K562 (cell line): ENCODE data around the gene FIBP. TPM values are rescaled to one million over a fixed set of nuclear protein-coding genes. Genes with fewer than 3 reads are reported as not detected.
A peak's percentile ranks its signal among the peaks of the same experiment; 100 is the strongest.

ENCODE experiments used
- ADNP ChIP-seq: fragments of 200-800 bp; sonication (Bioruptor generic); IDR thresholded peaks from 2 replicates; pipeline ENCODE4 v1.6.1; 2016; ENCODE audit warnings: missing genetic modification characterization, missing compliant biosample characterization
- BCOR ChIP-seq: fragments of 450-650 bp; IDR thresholded peaks from 2 replicates; pipeline ENCODE4 v1.6.1; 2016
- CCAR2 ChIP-seq: fragments of 200-400 bp; formaldehyde crosslinking; IDR thresholded peaks from 2 replicates; pipeline ENCODE4 v1.6.1; 2017; ENCODE audit warnings: mild to moderate bottlenecking, low read depth, low read length
- HDGF ChIP-seq: fragments of 450-650 bp; IDR thresholded peaks from 2 replicates; pipeline ENCODE4 v1.6.1; 2016
- MAFG ChIP-seq: fragments of 450-650 bp; conservative IDR thresholded peaks from 2 replicates; pipeline ENCODE4 v1.6.1; 2016; ENCODE audit warnings: missing genetic modification characterization, missing compliant biosample characterization
- POLR2H ChIP-seq: IDR thresholded peaks from 2 replicates; pipeline ENCODE4 v1.6.1; 2016; ENCODE audit warnings: missing genetic modification characterization, low read depth, mild to moderate bottlenecking, control low read depth, missing compliant biosample characterization, moderate library complexity
- TEAD1 ChIP-seq, 2 experiments: fragments of 450-650 bp in 1 of 2; sonication (generic) in 1 of 2; formaldehyde crosslinking; IDR thresholded peaks; 2 replicates each; pipeline versions ENCODE4 v1.4.0 to v1.8.0; 2020 to 2022; ENCODE audit warnings: mild to moderate bottlenecking in 2 of 2, missing genetic modification reagents in 1 of 2
- ZNF431 ChIP-seq: sonication (generic); formaldehyde crosslinking; IDR thresholded peaks from 2 replicates; pipeline ENCODE4 v1.8.0; 2022; ENCODE audit warnings: mild to moderate bottlenecking, missing genetic modification reagents
- ZNF511 ChIP-seq: sonication (generic); formaldehyde crosslinking; IDR thresholded peaks from 2 replicates; pipeline ENCODE4 v1.8.0; 2022; ENCODE audit warnings: mild to moderate bottlenecking, missing genetic modification reagents
- ZNF584 ChIP-seq: fragments of 200-800 bp; sonication (Bioruptor generic); IDR thresholded peaks from 2 replicates; pipeline ENCODE4 v1.6.1; 2016; ENCODE audit warnings: low read depth, mild to moderate bottlenecking, missing genetic modification characterization, missing compliant biosample characterization
- polyA plus RNA-seq, 8 experiments: library from polyadenylated mRNA; depleted of rRNA in 4 of 8; stranded (reverse) in 5 of 8; unstranded in 3 of 8; fragments of >200 nt; fragmentation: Nextera tagmentation in 2 of 8; fragmentation: Illumina TruSeq in 1 of 8; extraction: Ambion mirVana in 2 of 8; extraction: Trizol in 1 of 8; gene quantifications; 2 replicates each; pipeline versions ENCODE4 v1.2.1 to v1.2.3, GENCODE V29; 2011 to 2014; ENCODE audit warnings: inconsistent platforms in 1 of 8, missing spikeins in 1 of 8
- total RNA-seq, 7 experiments: library from RNA; depleted of rRNA in 6 of 7; stranded (reverse); fragments of >200 nt in 6 of 7; fragmentation: Illumina TruSeq in 2 of 7; extraction: Trizol in 2 of 7; gene quantifications; 2 replicates each; pipeline versions ENCODE4 v1.2.1 to v1.2.3, GENCODE V29; 2011 to 2021; ENCODE audit warnings: low replicate concordance in 1 of 7
- TF ChIP-seq, protein P1 (sequence below), 2 experiments: fragments of 450-650 bp; IDR thresholded peaks; 2 replicates each; pipeline ENCODE4 v1.6.1; 2018; ENCODE audit warnings: mild to moderate bottlenecking in 2 of 2, low read depth in 1 of 2; ENCODE audit not compliant: partially characterized antibody in 2 of 2
- TF ChIP-seq, protein P2 (sequence below), 2 experiments: fragments of 250-450 bp in 1 of 2; fragments of 450-650 bp in 1 of 2; sonication (Bioruptor Pico) in 1 of 2; IDR thresholded peaks; 2 replicates each; pipeline versions ENCODE4 v1.6.1 to v1.8.0; 2016 to 2021; ENCODE audit warnings: mild to moderate bottlenecking in 2 of 2, moderate library complexity in 2 of 2, missing compliant biosample characterization in 1 of 2, missing genetic modification characterization in 1 of 2

Gene FIBP
- total and polyA plus RNA-seq, 9 of the 15 experiments (the other 6 are each of a cell fraction or from before 2014, with no cell fraction given): 41.2 to 79.2 (median 48.6) TPM

GRCh38 chr11:65859812-65860277, 28.4 kb downstream of the FIBP start (continued):
- TF ChIP-seq, protein P1, sequence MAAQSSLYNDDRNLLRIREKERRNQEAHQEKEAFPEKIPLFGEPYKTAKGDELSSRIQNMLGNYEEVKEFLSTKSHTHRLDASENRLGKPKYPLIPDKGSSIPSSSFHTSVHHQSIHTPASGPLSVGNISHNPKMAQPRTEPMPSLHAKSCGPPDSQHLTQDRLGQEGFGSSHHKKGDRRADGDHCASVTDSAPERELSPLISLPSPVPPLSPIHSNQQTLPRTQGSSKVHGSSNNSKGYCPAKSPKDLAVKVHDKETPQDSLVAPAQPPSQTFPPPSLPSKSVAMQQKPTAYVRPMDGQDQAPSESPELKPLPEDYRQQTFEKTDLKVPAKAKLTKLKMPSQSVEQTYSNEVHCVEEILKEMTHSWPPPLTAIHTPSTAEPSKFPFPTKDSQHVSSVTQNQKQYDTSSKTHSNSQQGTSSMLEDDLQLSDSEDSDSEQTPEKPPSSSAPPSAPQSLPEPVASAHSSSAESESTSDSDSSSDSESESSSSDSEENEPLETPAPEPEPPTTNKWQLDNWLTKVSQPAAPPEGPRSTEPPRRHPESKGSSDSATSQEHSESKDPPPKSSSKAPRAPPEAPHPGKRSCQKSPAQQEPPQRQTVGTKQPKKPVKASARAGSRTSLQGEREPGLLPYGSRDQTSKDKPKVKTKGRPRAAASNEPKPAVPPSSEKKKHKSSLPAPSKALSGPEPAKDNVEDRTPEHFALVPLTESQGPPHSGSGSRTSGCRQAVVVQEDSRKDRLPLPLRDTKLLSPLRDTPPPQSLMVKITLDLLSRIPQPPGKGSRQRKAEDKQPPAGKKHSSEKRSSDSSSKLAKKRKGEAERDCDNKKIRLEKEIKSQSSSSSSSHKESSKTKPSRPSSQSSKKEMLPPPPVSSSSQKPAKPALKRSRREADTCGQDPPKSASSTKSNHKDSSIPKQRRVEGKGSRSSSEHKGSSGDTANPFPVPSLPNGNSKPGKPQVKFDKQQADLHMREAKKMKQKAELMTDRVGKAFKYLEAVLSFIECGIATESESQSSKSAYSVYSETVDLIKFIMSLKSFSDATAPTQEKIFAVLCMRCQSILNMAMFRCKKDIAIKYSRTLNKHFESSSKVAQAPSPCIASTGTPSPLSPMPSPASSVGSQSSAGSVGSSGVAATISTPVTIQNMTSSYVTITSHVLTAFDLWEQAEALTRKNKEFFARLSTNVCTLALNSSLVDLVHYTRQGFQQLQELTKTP (IDR thresholded peaks at IDR 0.05; ENCODE audit: low read depth in 1 of 2, partially characterized antibody in 2 of 2): peak in 1 of 2 experiments; percentile 93
- TF ChIP-seq ZNF511 (no peak; the same call in none of the 2 replicates), CCAR2 (no peak), ZNF431 (CRISPR knock-in tag) (0 out of 2 replicates have a peak, but pooled peaks have one; percentile 27), BCOR (0 out of 2 replicates have a peak, but pooled peaks have one; percentile 2), ADNP (tag) (no peak), ZNF584 (CRISPR knock-in tag) (no peak), HDGF (peak; percentile 92; the same call in 1 of the 2 replicates), MAFG (tag) (no peak), TEAD1 (CRISPR knock-in tag; IDR thresholded peaks at IDR 0.05) (0 out of 4 replicates have a peak, but pooled peaks of 1 of the 2 experiments have one; percentile 15), POLR2H (tag) (peak; percentile 74)
- TF ChIP-seq, protein P2, sequence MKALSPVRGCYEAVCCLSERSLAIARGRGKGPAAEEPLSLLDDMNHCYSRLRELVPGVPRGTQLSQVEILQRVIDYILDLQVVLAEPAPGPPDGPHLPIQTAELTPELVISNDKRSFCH (CRISPR knock-in tag; IDR thresholded peaks at IDR 0.05): no peak
- TF ChIP-seq, protein P2 (tag; IDR thresholded peaks at IDR 0.05): peak; percentile 81
